Putamen (tissue), 1 donor: ENCODE data around the gene NPB.

Experiments used
- DNase-seq: peaks from one replicate; pipeline ENCODE4 v3.0.0-alpha.2; 2016; ENCODE audit warnings: low spot score

The NPB gene

GRCh38 chr17:81902023-81902652 lies at the start of gene NPB:
Gene NPB (plus strand): TSS chr17:81902238. CDS start chr17:81902278, 40 bp downstream.
- no peak for DNase-seq

- DNase-seq: no peak
Observed at GRCh38 chr17:81854974-81855774, 46.9 kb upstream of the NPB start.

GRCh38 chr17:81858170-81858966 lies 43.7 kb upstream of the NPB start:
- DNase-seq: no peak

GRCh38 chr17:81858967-81859905 lies 42.8 kb upstream of the NPB start:
- no peak for DNase-seq

- no peak for DNase-seq
Observed at GRCh38 chr17:81859906-81860755, 41.9 kb upstream of the NPB start, which contains the start of gene P4HB. Gene P4HB (minus strand): TSS chr17:81860535. CDS start chr17:81860471, 64 bp downstream.

- peak; percentile 100 for DNase-seq
Observed at GRCh38 chr17:81860756-81861568, 41.1 kb upstream of the NPB start.

GRCh38 chr17:81863123-81863675 lies 38.8 kb upstream of the NPB start:
- no peak for DNase-seq

- DNase-seq: no peak
Observed at GRCh38 chr17:81863833-81864768, 37.9 kb upstream of the NPB start.

GRCh38 chr17:81865358-81865732 lies 36.7 kb upstream of the NPB start:
- DNase-seq: no peak

- DNase-seq: no peak
Observed at GRCh38 chr17:81865733-81866439, 36.2 kb upstream of the NPB start.

GRCh38 chr17:81866440-81867169 lies 35.4 kb upstream of the NPB start:
- no peak for DNase-seq

GRCh38 chr17:81867170-81867990 lies 34.7 kb upstream of the NPB start:
- no peak for DNase-seq

- no peak for DNase-seq
Observed at GRCh38 chr17:81867991-81868673, 33.9 kb upstream of the NPB start.

- no peak for DNase-seq
Observed at GRCh38 chr17:81868674-81869220, 33.3 kb upstream of the NPB start.
